GM20000 (cell line): ENCODE measurements around the gene METTL4.
A peak's percentile ranks its signal among the peaks of the same experiment; 100 is the strongest.

ENCODE experiments used
- DNase-seq: peaks from one replicate; pipeline ENCODE4 v3.0.0; 2012; ENCODE audit warnings: low spot score
- TF ChIP-seq, protein P1 (sequence below): IDR thresholded peaks from 2 replicates; pipeline ENCODE4 v1.5.1; 2012; ENCODE audit warnings: mild to moderate bottlenecking, control low read depth; ENCODE audit errors: extremely low read depth, missing control alignments

Gene METTL4

DNA sequence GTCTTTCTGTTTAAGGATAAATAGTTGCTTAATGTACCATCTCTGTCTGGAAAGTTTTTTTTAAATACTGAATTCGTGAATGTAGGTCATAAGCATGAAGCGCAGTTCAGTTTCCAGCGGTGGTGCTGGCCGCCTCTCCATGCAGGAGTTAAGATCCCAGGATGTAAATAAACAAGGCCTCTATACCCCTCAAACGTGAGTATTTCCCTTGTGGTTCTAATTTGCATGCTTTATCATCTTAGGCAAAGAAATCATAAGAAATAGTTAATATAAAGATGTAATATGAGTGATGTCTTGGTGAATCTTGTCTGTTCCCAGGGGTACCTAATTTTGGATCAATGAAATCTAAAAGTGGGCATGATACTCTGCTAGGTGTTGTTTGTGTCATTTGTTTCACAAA lies 1.6 kb upstream of the METTL4 start:
- no peak for DNase-seq
- TF ChIP-seq, protein P1, sequence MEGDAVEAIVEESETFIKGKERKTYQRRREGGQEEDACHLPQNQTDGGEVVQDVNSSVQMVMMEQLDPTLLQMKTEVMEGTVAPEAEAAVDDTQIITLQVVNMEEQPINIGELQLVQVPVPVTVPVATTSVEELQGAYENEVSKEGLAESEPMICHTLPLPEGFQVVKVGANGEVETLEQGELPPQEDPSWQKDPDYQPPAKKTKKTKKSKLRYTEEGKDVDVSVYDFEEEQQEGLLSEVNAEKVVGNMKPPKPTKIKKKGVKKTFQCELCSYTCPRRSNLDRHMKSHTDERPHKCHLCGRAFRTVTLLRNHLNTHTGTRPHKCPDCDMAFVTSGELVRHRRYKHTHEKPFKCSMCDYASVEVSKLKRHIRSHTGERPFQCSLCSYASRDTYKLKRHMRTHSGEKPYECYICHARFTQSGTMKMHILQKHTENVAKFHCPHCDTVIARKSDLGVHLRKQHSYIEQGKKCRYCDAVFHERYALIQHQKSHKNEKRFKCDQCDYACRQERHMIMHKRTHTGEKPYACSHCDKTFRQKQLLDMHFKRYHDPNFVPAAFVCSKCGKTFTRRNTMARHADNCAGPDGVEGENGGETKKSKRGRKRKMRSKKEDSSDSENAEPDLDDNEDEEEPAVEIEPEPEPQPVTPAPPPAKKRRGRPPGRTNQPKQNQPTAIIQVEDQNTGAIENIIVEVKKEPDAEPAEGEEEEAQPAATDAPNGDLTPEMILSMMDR, result no peak

DNA sequence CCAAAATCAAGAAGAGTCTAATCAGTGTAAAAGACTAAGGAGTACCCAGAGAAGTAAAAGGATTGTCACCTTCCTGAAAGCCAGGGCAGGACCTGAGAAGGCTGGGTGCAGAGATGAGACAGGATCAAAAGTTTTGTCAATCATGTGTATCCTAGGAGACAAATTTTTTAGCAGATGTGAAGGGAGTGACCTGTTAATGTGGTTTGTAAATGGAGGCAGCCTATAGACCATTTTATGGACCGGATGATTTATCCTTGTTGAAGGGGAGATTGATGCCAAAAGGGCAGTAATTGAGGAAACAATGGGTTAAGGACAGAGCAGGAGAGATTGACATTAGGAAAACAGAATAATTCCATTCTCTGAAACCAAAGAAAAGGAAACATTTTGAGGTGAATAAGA lies 865 bp upstream of the METTL4 start:
- TF ChIP-seq, protein P1, result no peak
- no peak for DNase-seq

DNA sequence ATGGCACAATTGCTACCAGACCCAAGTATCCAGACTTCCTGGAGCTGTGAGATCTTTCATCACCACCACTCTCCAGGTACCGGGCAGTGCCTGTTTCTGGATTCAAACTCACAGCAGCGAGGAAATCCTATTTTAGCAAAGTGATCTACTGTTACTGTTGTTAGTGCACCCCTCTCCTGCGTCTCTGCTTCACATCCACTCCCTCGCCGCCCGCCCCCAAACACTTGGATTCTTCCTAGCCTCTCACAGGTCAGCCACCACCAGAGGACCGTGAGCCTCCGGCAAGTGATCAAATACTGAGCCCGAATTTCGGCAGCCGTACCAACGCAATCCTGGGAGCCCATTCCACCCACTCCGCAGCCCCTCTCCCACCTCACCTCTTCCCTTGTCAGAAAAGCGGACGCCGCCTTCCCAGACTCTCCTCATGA lies 519 bp downstream of the METTL4 start:
- TF ChIP-seq, protein P1, result no peak
- peak; percentile 62 for DNase-seq

DNA sequence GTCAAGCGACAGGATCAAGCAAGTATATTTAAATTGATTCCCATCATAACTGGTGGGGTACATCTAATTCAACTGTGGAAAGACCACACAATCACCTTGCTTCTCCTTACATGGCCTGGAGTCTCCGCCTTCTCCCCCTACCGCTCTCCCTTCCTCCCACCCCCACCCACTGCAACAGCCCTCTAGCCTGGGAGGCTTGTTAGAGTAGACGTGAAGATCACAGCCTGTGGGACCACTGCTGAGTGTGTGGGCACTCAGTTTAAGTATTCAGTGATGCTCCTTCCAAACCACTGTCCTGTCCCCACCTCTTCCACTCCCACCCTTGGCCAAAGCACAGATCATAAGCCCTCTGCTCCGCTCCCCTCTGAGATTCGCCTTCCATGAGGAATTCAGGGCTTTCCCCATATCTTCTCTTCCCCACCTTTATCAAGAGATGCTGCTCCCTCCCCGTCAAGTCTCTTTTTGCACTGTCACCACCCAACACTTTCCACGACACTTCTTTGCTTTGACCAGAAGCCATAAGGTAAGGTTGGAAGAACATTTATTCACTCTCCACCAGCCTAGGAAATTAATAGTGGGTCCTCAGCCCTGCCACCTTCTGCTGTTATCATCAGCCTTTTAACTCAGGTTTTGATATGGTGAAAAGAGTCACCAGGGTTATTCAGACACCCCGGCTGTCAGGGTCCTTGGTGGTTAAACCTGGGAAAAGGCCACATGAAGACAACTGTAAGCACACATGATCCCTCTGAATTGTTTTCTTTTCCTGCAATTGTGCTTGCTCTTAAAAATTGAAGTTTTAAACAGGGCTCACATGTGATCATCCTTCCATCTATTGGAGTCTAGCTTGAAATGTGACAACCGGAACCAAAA lies 1.7 kb downstream of the METTL4 start:
- no peak for DNase-seq
- TF ChIP-seq, protein P1, result no peak

DNA sequence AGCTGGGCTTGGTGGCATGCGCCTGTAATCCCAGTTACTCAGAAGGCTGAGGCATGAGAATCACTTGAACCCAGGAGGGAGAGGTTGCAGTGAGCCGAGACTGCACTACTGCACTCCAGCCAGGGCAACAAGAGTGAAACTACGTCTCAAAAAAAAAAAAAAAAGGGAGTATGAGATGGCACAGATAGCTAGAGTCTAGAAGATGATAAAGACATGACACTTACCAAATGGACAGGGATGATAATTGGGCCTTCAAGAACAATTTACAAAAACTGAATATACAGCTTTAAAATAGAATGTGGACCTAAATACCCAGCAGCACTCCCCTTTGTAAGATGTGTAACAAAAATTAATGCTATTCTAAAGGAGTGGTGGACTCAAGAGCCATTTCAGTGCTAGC lies 2.7 kb downstream of the METTL4 start:
- TF ChIP-seq, protein P1, result no peak
- no peak for DNase-seq

DNA sequence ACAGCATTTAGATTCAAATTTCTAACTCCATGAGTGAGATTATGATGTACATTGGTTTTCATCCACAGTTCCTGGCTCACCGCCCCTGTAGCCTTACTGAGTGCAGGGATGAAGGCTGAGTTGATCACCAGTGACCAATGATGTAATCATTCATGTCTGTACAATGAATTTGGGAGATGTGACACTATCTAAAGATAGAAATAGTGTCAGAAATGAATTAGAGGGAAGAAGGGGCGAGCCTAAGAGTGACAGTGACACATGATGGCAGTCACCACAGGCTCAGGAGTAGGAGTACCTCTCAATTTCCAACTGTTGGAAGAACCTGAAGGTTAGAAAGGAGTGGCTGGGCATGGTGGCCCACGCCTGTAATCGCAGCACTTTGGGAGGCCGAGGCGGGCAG lies 3.2 kb downstream of the METTL4 start:
- TF ChIP-seq, protein P1, result no peak
- DNase-seq, result no peak

DNA sequence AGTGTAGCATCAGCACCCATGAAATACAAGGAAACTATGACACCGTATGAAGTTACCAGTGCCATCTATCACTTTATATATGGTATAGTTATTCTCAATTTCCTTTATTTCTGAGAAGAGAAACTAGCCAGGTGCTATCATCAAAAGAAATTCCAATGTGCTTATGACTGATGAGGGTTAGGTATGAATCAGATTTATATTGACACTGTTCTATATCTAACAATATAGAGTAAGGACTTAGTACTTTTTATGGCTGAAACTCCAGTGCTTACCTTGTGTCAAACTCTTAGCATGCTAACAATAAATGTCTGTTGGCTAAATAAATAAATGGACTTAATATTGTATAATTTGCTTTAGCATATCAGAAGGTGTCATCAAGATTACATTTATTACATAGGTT lies 6.9 kb downstream of the METTL4 start:
- TF ChIP-seq, protein P1, result no peak
- no peak for DNase-seq
